Left lung (tissue), 10 donors: ENCODE measurements around the gene SLC34A3. TPM values are rescaled to one million over a fixed set of nuclear protein-coding genes. Genes with fewer than 3 reads are reported as not detected.
A peak's percentile ranks its signal among the peaks of the same experiment; 100 is the strongest.

Experiments used
- ATAC-seq: fragments of 200-7000 bp; cut with Tn5 transposase; one replicate; pipeline ENCODE4 v1.9.1; 2020; ENCODE audit warnings: moderate library complexity
- DNase-seq, 4 donors: peaks; one replicate each; pipeline ENCODE4 v3.0.0-alpha.2; 2013 to 2020
- H3K27ac ChIP-seq, 2 donors: fragments of 200-600 bp; sonication (generic) in 1 of 2; one replicate each; pipeline versions ENCODE4 v1.5.0 to v1.8.0; 2020 to 2021
- H3K27me3 ChIP-seq, 2 donors: fragments of 200-600 bp; sonication (generic) in 1 of 2; one replicate each; pipeline versions ENCODE4 v1.5.0 to v1.8.0; 2020 to 2021
- H3K36me3 ChIP-seq, 2 donors: fragments of 200-600 bp; sonication (generic) in 1 of 2; one replicate each; pipeline versions ENCODE4 v1.5.0 to v1.8.0; 2020 to 2021
- H3K4me1 ChIP-seq, 2 donors: fragments of 200-600 bp; one replicate each; pipeline ENCODE4 v1.8.0; 2021
- H3K4me3 ChIP-seq, 2 donors: fragments of 200-600 bp; sonication (generic) in 1 of 2; one replicate each; pipeline versions ENCODE4 v1.5.0 to v1.8.0; 2020 to 2021; ENCODE audit warnings: mild to moderate bottlenecking in 1 of 2
- H3K9me3 ChIP-seq, 2 donors: fragments of 200-600 bp; sonication (generic) in 1 of 2; one replicate each; pipeline versions ENCODE4 v1.5.0 to v1.8.0; 2020 to 2021
- CTCF ChIP-seq, 2 donors: fragments of 200-600 bp; sonication (generic) in 1 of 2; IDR thresholded peaks; one replicate each; pipeline versions ENCODE4 v1.5.0 to v1.8.0; 2021; ENCODE audit warnings: antibody characterized with exemption in 2 of 2
- intact Hi-C, 2 donors: fragments of 100-400 bp; cut with DNase I; formaldehyde crosslinking; loops; one replicate each; pipeline versions ENCODE4 v1.11.2 to v1.14.2; 2022
- polyA plus RNA-seq, 6 donors: library from polyadenylated mRNA; unstranded; fragments of 120-200 nt; gene quantifications; one replicate each; pipeline ENCODE4 v1.2.1, GENCODE V29; 2013; ENCODE audit not compliant: insufficient read length in 6 of 6
- total RNA-seq, 2 donors: library from RNA; stranded (reverse); fragmentation: NEBNext Ultra II Directional; extraction: Animal tissue kit (Norgen Biotek cat#: 25700); gene quantifications; one replicate each; pipeline ENCODE4 v1.2.1, GENCODE V29; 2021
- donor health status: DM: no; HTN: yes; CAD: no.
- donor health status: DM: no; HTN: no; CAD: no.

SLC34A3 gene
- total and polyA plus RNA-seq, 8 donors = 0.12 to 2.8 (median 1.7) TPM; not detected in 1

- Histone ChIP-seq H3K4me3 (no peak within 1 kb of the TSS), H3K27ac (peak within 1 kb of the TSS; percentile 45 to 65), H3K9me3 (no peaks in the 10 kb centered on the region), H3K4me1 (peaks cover 12 to 41% of the 10 kb centered on the region in 2 donors), H3K36me3 (no peaks in the 10 kb centered on the region), H3K27me3 (peaks cover 0 to 61% of the 10 kb centered on the region in 2 donors)
- intact Hi-C loops = no loop called here
- ATAC-seq (peak; percentile 70), DNase-seq (peak in 3 of 4 donors; percentile 82 to 93 (median 83))
- TF ChIP-seq CTCF (IDR thresholded peaks at IDR 0.05) = peak; percentile 73 to 91
Measured at GRCh38 chr9:137227054-137227852, 3.4 kb upstream of the SLC34A3 start, which contains the start of gene RNF224. Gene RNF224 (plus strand): TSS chr9:137227502. CDS start chr9:137228336, 834 bp downstream.

DNA sequence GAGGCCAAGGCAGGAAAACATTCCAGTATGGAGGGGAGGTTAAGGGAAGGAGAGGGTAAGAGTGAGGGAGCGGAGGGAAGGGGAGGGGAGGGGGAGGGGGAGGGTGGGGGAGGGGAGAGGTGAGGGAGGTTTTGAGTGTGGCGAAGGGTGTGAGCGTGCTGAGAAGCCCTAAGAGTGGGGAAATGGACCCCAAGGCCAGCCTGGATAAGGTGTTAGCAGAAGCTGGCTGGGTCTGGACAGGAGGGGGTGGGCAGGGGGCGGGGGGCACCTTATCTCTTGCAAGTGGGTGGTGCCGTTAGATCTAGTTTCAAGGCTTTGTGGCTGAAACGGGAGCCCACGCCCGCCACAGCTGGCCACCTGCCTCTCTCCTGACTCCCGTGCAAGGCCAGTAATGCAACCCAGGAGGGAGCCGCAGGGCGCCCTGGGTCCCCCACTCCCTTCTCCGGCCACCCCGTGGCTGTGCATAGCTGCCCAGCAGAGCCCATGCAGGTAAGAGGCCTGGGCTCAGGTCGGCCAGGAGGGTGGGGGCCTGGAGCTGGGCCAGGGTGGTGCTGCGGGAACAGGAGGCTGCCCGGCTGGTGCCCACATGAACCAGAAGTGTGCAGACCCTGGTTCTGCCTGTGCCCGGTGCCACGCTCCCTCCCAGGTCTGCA lies 2.7 kb upstream of the SLC34A3 start:
- ATAC-seq (no peak), DNase-seq (no peak)
- Histone ChIP-seq H3K36me3 (no peaks in the 10 kb centered on the region), H3K27me3 (peaks cover 0 to 63% of the 10 kb centered on the region in 2 donors), H3K4me3 (no peak overlapping the region), H3K27ac (no peak overlapping the region), H3K4me1 (peaks cover 5 to 33% of the 10 kb centered on the region in 2 donors), H3K9me3 (no peaks in the 10 kb centered on the region)
- TF ChIP-seq CTCF (IDR thresholded peaks at IDR 0.05) = no peak
- intact Hi-C loops = no loop called here

- peaks cover 0 to 69% of the 10 kb centered on the region in 2 donors for H3K27me3 ChIP-seq
Measured at GRCh38 chr9:137228506-137228967, 2.2 kb upstream of the SLC34A3 start.

GRCh38 chr9:137228968-137229896 lies 1.5 kb upstream of the SLC34A3 start:
- ATAC-seq (no peak), DNase-seq (no peak)
- Histone ChIP-seq H3K9me3 (no peaks in the 10 kb centered on the region), H3K4me3 (no peak overlapping the region), H3K27ac (no peak overlapping the region), H3K4me1 (peaks cover 3 to 25% of the 10 kb centered on the region in 2 donors), H3K27me3 (peaks cover 0 to 76% of the 10 kb centered on the region in 2 donors), H3K36me3 (no peaks in the 10 kb centered on the region)
- intact Hi-C loops = no loop called here
- TF ChIP-seq CTCF (IDR thresholded peaks at IDR 0.05) = no peak

More at GRCh38 chr9:137228506-137228967, 2.2 kb upstream of the SLC34A3 start:
- H3K36me3 ChIP-seq = no peaks in the 10 kb centered on the region
- intact Hi-C loops = no loop called here
- TF ChIP-seq CTCF (IDR thresholded peaks at IDR 0.05) = no peak
- no peak for DNase-seq
- H3K27ac ChIP-seq = no peak overlapping the region
- peaks cover 3 to 30% of the 10 kb centered on the region in 2 donors for H3K4me1 ChIP-seq
- no peak for ATAC-seq
- H3K9me3 ChIP-seq = no peaks in the 10 kb centered on the region
- H3K4me3 ChIP-seq = no peak overlapping the region
